K562 (cell line): Measurements from ENCODE around the gene TMEM273. TPM values are rescaled to one million over a fixed set of nuclear protein-coding genes. Genes with fewer than 3 reads are reported as not detected.
A peak's percentile ranks its signal among the peaks of the same experiment; 100 is the strongest.

Experiments used
- ATAC-seq: fragments of 200-7000 bp; cut with Tn5 transposase; 3 replicates; pipeline ENCODE4 v1.9.1; 2020; ENCODE audit warnings: moderate library complexity
- BruUV-seq: library from RNA; stranded (reverse); fragments of 400-500 nt; replicated peaks from 2 replicates; lab custom pipeline; 2021; lab: Mats Ljungman, UMichigan
- CTCF ChIA-PET: fragments of 300-600 bp; formaldehyde crosslinking; extraction: SDS; loops from one replicate; lab custom pipeline; 2021; ENCODE audit warnings: low intra/inter-chr PET ratio; lab: Yijun Ruan, JAX
- POLR2A ChIA-PET: fragments of 300-600, 350-650 bp; sonication (Branson Sonifier 250); formaldehyde crosslinking; extraction: SDS; loops from one replicate; lab custom pipeline; 2021; ENCODE audit warnings: antibody characterized with exemption, inconsistent platforms; lab: Yijun Ruan, JAX
- DNase-seq, 4 experiments: peaks; one replicate each; pipeline versions ENCODE4 v3.0.0 to v3.0.0-alpha.2; 2011 to 2018; ENCODE audit warnings: low spot score in 3 of 4, mixed read lengths in 3 of 4; ENCODE audit errors: extremely low read depth in 1 of 4
- FAIRE-seq: peaks from 2 replicates; lab custom pipeline; 2011; peaks lifted over from hg19 to GRCh38; lab: Jason Lieb, UNC
- H2AFZ ChIP-seq: 2 replicates; pipeline ENCODE4 v1.6.0; 2011; ENCODE audit warnings: low read depth, low read length, control low read depth, inconsistent platforms
- H3K27ac ChIP-seq: fragments of 200-600 bp; 3 replicates; pipeline ENCODE4 v1.8.0; 2011; ENCODE audit warnings: low read depth, mild to moderate bottlenecking, control low read depth, inconsistent platforms, low read length, moderate library complexity, mixed read lengths; ENCODE audit errors: extremely low read depth
- H3K27me3 ChIP-seq, 2 experiments: fragments of 300-600 bp in 1 of 2; 2 replicates in 1 of 2; 3 replicates in 1 of 2; pipeline versions ENCODE4 v1.6.0 to v1.8.0; 2011; ENCODE audit warnings: inconsistent platforms in 2 of 2, low read length in 2 of 2, mild to moderate bottlenecking in 1 of 2, mixed read lengths in 1 of 2, moderate library complexity in 1 of 2; ENCODE audit not compliant: control insufficient read depth in 2 of 2, insufficient read depth in 2 of 2
- H3K36me3 ChIP-seq: fragments of 300-600 bp; 3 replicates; pipeline ENCODE4 v1.8.0; 2011; ENCODE audit warnings: mild to moderate bottlenecking, low read length, inconsistent platforms; ENCODE audit not compliant: control insufficient read depth, insufficient read depth
- H3K4me1 ChIP-seq, 2 experiments: fragments of 200-600 bp in 1 of 2; replicated peaks in 1 of 2; 2 replicates in 1 of 2; 3 replicates in 1 of 2; pipeline versions ENCODE4 v1.5.1 to v1.8.0; 2011; ENCODE audit warnings: inconsistent platforms in 2 of 2, low read length in 2 of 2, mild to moderate bottlenecking in 1 of 2, mixed read lengths in 1 of 2, moderate library complexity in 1 of 2; ENCODE audit not compliant: control insufficient read depth in 2 of 2, insufficient read depth in 2 of 2
- H3K4me2 ChIP-seq: 2 replicates; pipeline ENCODE4 v1.6.1; 2011; ENCODE audit warnings: low read length, control low read depth, inconsistent platforms, mixed read lengths; ENCODE audit not compliant: insufficient read depth
- H3K4me3 ChIP-seq: fragments of 200-600 bp; sonication (generic), shearing (Covaris generic); 2 replicates; pipeline ENCODE4 v1.5.1; 2016; ENCODE audit warnings: control low read depth, inconsistent platforms
- H3K79me2 ChIP-seq: fragments of 200-600 bp; 3 replicates; pipeline ENCODE4 v1.8.0; 2011; ENCODE audit warnings: low read length, inconsistent platforms; ENCODE audit not compliant: control insufficient read depth, insufficient read depth
- H3K9ac ChIP-seq, 2 experiments: 2 replicates each; pipeline versions ENCODE4 v1.6.0 to v1.6.1; 2011; ENCODE audit warnings: low read depth in 2 of 2, low read length in 2 of 2, control low read depth in 1 of 2, inconsistent platforms in 1 of 2, mild to moderate bottlenecking in 1 of 2, mixed read lengths in 1 of 2; ENCODE audit not compliant: insufficient read depth in 1 of 2
- H3K9me1 ChIP-seq: one replicate; pipeline ENCODE4 v1.6.0; 2011; ENCODE audit warnings: inconsistent platforms, mild to moderate bottlenecking, low read length, moderate library complexity; ENCODE audit not compliant: control insufficient read depth, insufficient read depth
- H3K9me3 ChIP-seq: replicated peaks from 2 replicates; pipeline ENCODE4 v1.5.1; 2011; ENCODE audit warnings: low read depth, low read length, inconsistent platforms; ENCODE audit not compliant: control insufficient read depth, insufficient read depth
- H4K20me1 ChIP-seq: replicated peaks from 2 replicates; pipeline ENCODE4 v1.6.1; 2011; ENCODE audit warnings: low read length, inconsistent platforms, mixed read lengths; ENCODE audit not compliant: control insufficient read depth, insufficient read depth
- ARID1B ChIP-seq: fragments of 450-650 bp; IDR thresholded peaks from 2 replicates; pipeline ENCODE4 v1.6.1; 2016; ENCODE audit warnings: antibody characterized with exemption, mild to moderate bottlenecking, inconsistent platforms
- CXXC5 ChIP-seq: fragments of 250-450 bp; sonication (Bioruptor Pico); IDR thresholded peaks from 2 replicates; pipeline ENCODE4 v1.8.0; 2022; ENCODE audit warnings: inconsistent platforms, mild to moderate bottlenecking, moderate library complexity
- ERF ChIP-seq: fragments of 450-650 bp; formaldehyde crosslinking; IDR thresholded peaks from 2 replicates; pipeline ENCODE4 v1.4.0; 2020; ENCODE audit warnings: mild to moderate bottlenecking, mixed read lengths
- FOXA3 ChIP-seq, 2 experiments: fragments of 450-650 bp in 1 of 2; sonication (generic) in 1 of 2; formaldehyde crosslinking; IDR thresholded peaks in 1 of 2; conservative IDR thresholded peaks in 1 of 2; 2 replicates each; pipeline versions ENCODE4 v1.4.0 to v1.8.0; 2020 to 2022; ENCODE audit warnings: mild to moderate bottlenecking in 2 of 2, missing genetic modification reagents in 1 of 2
- HDAC1 ChIP-seq, 2 experiments: fragments of 450-650 bp; IDR thresholded peaks; 2 replicates each; pipeline ENCODE4 v1.6.1; 2016 to 2017; ENCODE audit warnings: inconsistent platforms in 1 of 2, mild to moderate bottlenecking in 1 of 2, moderate library complexity in 1 of 2
- HDAC8 ChIP-seq: fragments of 450-650 bp; IDR thresholded peaks from 2 replicates; pipeline ENCODE4 v1.6.1; 2016; ENCODE audit warnings: mild to moderate bottlenecking, missing genetic modification characterization, moderate library complexity, missing compliant biosample characterization
- ILK ChIP-seq: fragments of 450-650 bp; IDR thresholded peaks from 2 replicates; pipeline ENCODE4 v1.6.1; 2016; ENCODE audit warnings: missing genetic modification characterization, low read depth, mild to moderate bottlenecking, missing compliant biosample characterization, moderate library complexity, borderline replicate concordance
- KDM1A ChIP-seq, 2 experiments: fragments of 450-650 bp; IDR thresholded peaks; 2 replicates each; pipeline ENCODE4 v1.6.1; 2016; ENCODE audit warnings: mild to moderate bottlenecking in 2 of 2
- MAZ ChIP-seq, 2 experiments: fragments of 450-650 bp in 1 of 2; sonication (generic) in 1 of 2; formaldehyde crosslinking; IDR thresholded peaks in 1 of 2; conservative IDR thresholded peaks in 1 of 2; 2 replicates each; pipeline versions ENCODE4 v1.4.0 to v1.5.0; 2020; ENCODE audit warnings: mild to moderate bottlenecking in 1 of 2, missing genetic modification reagents in 1 of 2
- MEIS2 ChIP-seq: fragments of 450-650 bp; IDR thresholded peaks from 2 replicates; pipeline ENCODE4 v1.6.1; 2014; ENCODE audit warnings: mild to moderate bottlenecking; ENCODE audit not compliant: partially characterized antibody
- MTA1 ChIP-seq: fragments of 450-650 bp; IDR thresholded peaks from 2 replicates; pipeline ENCODE4 v1.6.1; 2017; ENCODE audit warnings: borderline replicate concordance
- MYC ChIP-seq, 2 experiments: fragments of 250-450 bp in 1 of 2; sonication (Bioruptor Pico) in 1 of 2; IDR thresholded peaks; 2 replicates each; pipeline versions ENCODE4 v1.5.1 to v1.6.1; 2012 to 2021; ENCODE audit warnings: low read depth in 2 of 2, borderline replicate concordance in 1 of 2, improper control_type of control experiment in 1 of 2, low read length in 1 of 2, mild to moderate bottlenecking in 1 of 2, moderate library complexity in 1 of 2
- NFRKB ChIP-seq: fragments of 450-650 bp; IDR thresholded peaks from 2 replicates; pipeline ENCODE4 v1.6.1; 2016; ENCODE audit warnings: low read depth
- NR2C1 ChIP-seq, 2 experiments: fragments of 450-650 bp; IDR thresholded peaks; 2 replicates each; pipeline ENCODE4 v1.6.1; 2017; ENCODE audit warnings: mild to moderate bottlenecking in 2 of 2, antibody characterized with exemption in 1 of 2, inconsistent platforms in 1 of 2, missing compliant biosample characterization in 1 of 2, missing genetic modification characterization in 1 of 2
- RCOR1 ChIP-seq, 2 experiments: IDR thresholded peaks; 2 replicates each; pipeline ENCODE4 v1.6.1; 2012; ENCODE audit warnings: low read depth in 2 of 2, low read length in 2 of 2, borderline replicate concordance in 1 of 2, improper control_type of control experiment in 1 of 2
- SMARCA4 ChIP-seq: fragments of 450-650 bp; IDR thresholded peaks from 2 replicates; pipeline ENCODE4 v1.6.1; 2016
- SMARCE1 ChIP-seq: fragments of 450-650 bp; IDR thresholded peaks from 2 replicates; pipeline ENCODE4 v1.7.1; 2016; ENCODE audit warnings: mild to moderate bottlenecking
- ZBTB49 ChIP-seq: sonication (generic); formaldehyde crosslinking; IDR thresholded peaks from 2 replicates; pipeline ENCODE4 v1.8.0; 2022; ENCODE audit warnings: missing genetic modification reagents, mild to moderate bottlenecking, borderline replicate concordance
- WGBS: fragments of 100-300 bp; shearing (Covaris generic); methylation state at CpG from one replicate; pipeline ENCODE4 v1.1.6; 2016; ENCODE audit warnings: low coverage, mixed read lengths; ENCODE audit not compliant: insufficient coverage; ENCODE audit errors: missing lambda C conversion rate; 5-methylcytosine and 5-hydroxymethylcytosine counted together
- in situ Hi-C: fragments of 300-500 bp; cut with MboI; formaldehyde crosslinking; loops from 4 replicates; pipeline ENCODE4 v1.15.0; 2018; ENCODE audit warnings: inconsistent platforms, mixed read lengths
- intact Hi-C: fragments of 100-400 bp; cut with micrococcal nuclease; formaldehyde crosslinking; loops from 2 replicates; pipeline ENCODE4 v1.14.2; 2022
- polyA plus RNA-seq, 8 experiments: library from polyadenylated mRNA; depleted of rRNA in 4 of 8; stranded (reverse) in 5 of 8; unstranded in 3 of 8; fragments of >200 nt; fragmentation: Nextera tagmentation in 2 of 8; fragmentation: Illumina TruSeq in 1 of 8; extraction: Ambion mirVana in 2 of 8; extraction: Trizol in 1 of 8; gene quantifications; 2 replicates each; pipeline versions ENCODE4 v1.2.1 to v1.2.3, GENCODE V29; 2011 to 2014; ENCODE audit warnings: inconsistent platforms in 1 of 8, missing spikeins in 1 of 8
- total RNA-seq, 7 experiments: library from RNA; depleted of rRNA in 6 of 7; stranded (reverse); fragments of >200 nt in 6 of 7; fragmentation: Illumina TruSeq in 2 of 7; extraction: Trizol in 2 of 7; gene quantifications; 2 replicates each; pipeline versions ENCODE4 v1.2.1 to v1.2.3, GENCODE V29; 2011 to 2021; ENCODE audit warnings: low replicate concordance in 1 of 7

TMEM273 gene
- total and polyA plus RNA-seq, 9 of the 15 experiments (the other 6 are each of a cell fraction or from before 2014, with no cell fraction given): 39.2 to 131 (median 95.6) TPM

GRCh38 chr10:49182776-49183175, 5.4 kb downstream of the TMEM273 start:
- Histone ChIP-seq H3K9me1 (no peaks in the 10 kb centered on the region), H3K9ac (peak overlapping the region; percentile 29 to 75; a peak in 3 of 4 replicates), H3K4me2 (peak overlapping the region; percentile 42), H3K9me3 (no peaks in the 10 kb centered on the region), H4K20me1 (no peaks in the 10 kb centered on the region), H3K36me3 (peaks cover 11% of the 10 kb centered on the region; the same call in 1 of the 3 replicates), H3K27me3 (no peaks in the 10 kb centered on the region), H3K27ac (peak overlapping the region; percentile 88), H3K4me1 (peaks cover 50 to 84% of the 10 kb centered on the region in 2 experiments), H2AFZ (peak overlapping the region; percentile 29), H3K4me3 (no peak overlapping the region), H3K79me2 (peaks cover 94% of the 10 kb centered on the region)
- WGBS: 8% methylated on average over 4 of the region's 4 CpGs
- no TSS peak for BruUV-seq
- intact Hi-C loops (loop anchor here (10.0 kb wide), 1 partner anchor 1142 kb away; no protein-coding TSS in a partner anchor), in situ Hi-C loops (no loop called here)
- POLR2A ChIA-PET: interaction anchor here (0.6 to 1.7 kb wide), 2 partner anchors 9 to 68 kb away, joined by 3 to 12 read pairs; partner anchors contain the start of gene VSTM4
- CTCF ChIA-PET: no interaction called here
- DNase-seq: peak in 1 of 4 experiments; percentile 59
- no peak for FAIRE-seq
- ATAC-seq: peak; percentile 24
- peak; percentile 56 for TF ChIP-seq KDM1A (IDR thresholded peaks at IDR 0.05)
- 0 out of 2 replicates have a peak, but pooled peaks have one; percentile 30 for TF ChIP-seq MTA1
- TF ChIP-seq HDAC1 (IDR thresholded peaks at IDR 0.05): 0 out of 4 replicates have a peak, but pooled peaks of 1 of the 2 experiments have one; percentile 16
- TF ChIP-seq FOXA3 (CRISPR knock-in tag; conservative IDR thresholded peaks at IDR 0.05 in 1 of 2, IDR thresholded peaks at IDR 0.05 in 1 of 2): peak in 1 of 2 experiments; percentile 23; a peak in 1 of 4 replicates
- TF ChIP-seq ARID1B: peak; percentile 35
- 0 out of 2 replicates have a peak, but pooled peaks have one; percentile 71 for TF ChIP-seq ERF (CRISPR knock-in tag)
- peak; percentile 6; the same call in 1 of the 2 replicates for TF ChIP-seq NFRKB
- TF ChIP-seq MEIS2: peak; percentile 2
- TF ChIP-seq SMARCA4: peak; percentile 41; the same call in 1 of the 2 replicates
- no peak for TF ChIP-seq HDAC8 (tag)
- no peak for TF ChIP-seq NR2C1 (IDR thresholded peaks at IDR 0.05)
- no peak for TF ChIP-seq NR2C1 (tag; IDR thresholded peaks at IDR 0.05)
- TF ChIP-seq MAZ (CRISPR knock-in tag; conservative IDR thresholded peaks at IDR 0.05 in 1 of 2, IDR thresholded peaks at IDR 0.05 in 1 of 2): 0 out of 4 replicates have a peak, but pooled peaks of 1 of the 2 experiments have one; percentile 35
- TF ChIP-seq ILK (tag): peak; percentile 12; the same call in 1 of the 2 replicates
- peak in 1 of 2 experiments; percentile 64; a peak in 3 of 4 replicates for TF ChIP-seq RCOR1 (IDR thresholded peaks at IDR 0.05; ENCODE audit: borderline replicate concordance in 1 of 2, low read depth in 2 of 2, low read length in 2 of 2)
- 0 out of 2 replicates have a peak, but pooled peaks have one; percentile 12 for TF ChIP-seq MYC (IDR thresholded peaks at IDR 0.05; ENCODE audit: low read depth, low read length)
- TF ChIP-seq MYC (CRISPR knock-in tag; IDR thresholded peaks at IDR 0.05; ENCODE audit: borderline replicate concordance, low read depth): no peak
- TF ChIP-seq SMARCE1: peak; percentile 18; the same call in 1 of the 2 replicates
- TF ChIP-seq CXXC5 (CRISPR knock-in tag): peak; percentile 43
- TF ChIP-seq ZBTB49: no peak
